OCI-LY7 (cell line): ENCODE data around the gene FAM81A. TPM values are rescaled to one million over a fixed set of nuclear protein-coding genes. Genes with fewer than 3 reads are reported as not detected.

ENCODE experiments used
- BruUV-seq: library from RNA; stranded (reverse); fragments of 400-500 nt; replicated peaks from 2 replicates; lab custom pipeline; 2021; lab: Mats Ljungman, UMichigan
- CTCF ChIA-PET: fragments of 300-600 bp; sonication (Branson Sonifier 250); formaldehyde crosslinking; loops from one replicate; lab custom pipeline; 2022; ENCODE audit warnings: antibody characterized with exemption; ENCODE audit not compliant: unreplicated experiment; lab: Charles Lee
- POLR2A ChIA-PET: fragments of 300-600 bp; sonication (Branson Sonifier 250); formaldehyde crosslinking; loops from one replicate; lab custom pipeline; 2022; ENCODE audit warnings: antibody characterized with exemption; lab: Charles Lee
- DNase-seq: peaks from one replicate; pipeline ENCODE4 v3.0.0-alpha.2; 2015; ENCODE audit warnings: low spot score
- H2AFZ ChIP-seq: fragments of 200-600 bp; sonication (generic), shearing (Covaris generic); 2 replicates; pipeline ENCODE4 v1.6.1; 2014; ENCODE audit warnings: mild to moderate bottlenecking, antibody characterized with exemption, low read length, moderate library complexity
- H3K27ac ChIP-seq: fragments of 200-600 bp; sonication (generic); 2 replicates; pipeline ENCODE4 v1.5.1; 2014; ENCODE audit warnings: mixed run types, low read depth, mild to moderate bottlenecking, moderate library complexity, low read length, inconsistent platforms; ENCODE audit not compliant: poor library complexity, severe bottlenecking
- H3K36me3 ChIP-seq: fragments of 200-600 bp; sonication (generic); 2 replicates; pipeline ENCODE4 v1.6.1; 2014; ENCODE audit warnings: mild to moderate bottlenecking, antibody characterized with exemption, low read length, moderate library complexity, mixed read lengths; ENCODE audit not compliant: insufficient read depth
- H3K4me1 ChIP-seq: fragments of 200-600 bp; sonication (generic); 2 replicates; pipeline ENCODE4 v1.5.1; 2014; ENCODE audit warnings: mild to moderate bottlenecking, low read length; ENCODE audit not compliant: insufficient read depth, poor library complexity, severe bottlenecking
- H3K4me2 ChIP-seq: fragments of 200-600 bp; sonication (generic); 2 replicates; pipeline ENCODE4 v1.6.1; 2014; ENCODE audit warnings: mild to moderate bottlenecking, low read length
- H3K4me3 ChIP-seq: fragments of 200-600 bp; sonication (generic); 2 replicates; pipeline ENCODE4 v1.5.1; 2014; ENCODE audit warnings: mild to moderate bottlenecking, low read depth, low read length; ENCODE audit not compliant: poor library complexity, severe bottlenecking
- H3K79me2 ChIP-seq: fragments of 200-600 bp; sonication (generic); 2 replicates; pipeline ENCODE4 v1.6.1; 2016; ENCODE audit warnings: low read depth, mild to moderate bottlenecking, low read length, moderate library complexity, mixed read lengths; ENCODE audit not compliant: insufficient read depth
- H3K9me2 ChIP-seq: fragments of 200-600 bp; sonication (generic); 2 replicates; pipeline ENCODE4 v1.6.1; 2016; ENCODE audit warnings: mild to moderate bottlenecking, low read length, mixed read lengths; ENCODE audit not compliant: insufficient read depth
- H3K9me3 ChIP-seq: fragments of 200-600 bp; sonication (generic); 2 replicates; pipeline ENCODE4 v1.6.1; 2014; ENCODE audit warnings: mild to moderate bottlenecking, mixed run types, low read length, mixed read lengths
- H4K20me1 ChIP-seq: fragments of 200-600 bp; sonication (generic); 2 replicates; pipeline ENCODE4 v1.6.1; 2014; ENCODE audit warnings: mild to moderate bottlenecking, antibody characterized with exemption, low read length, moderate library complexity, mixed read lengths; ENCODE audit not compliant: insufficient read depth
- EZH2phosphoT487 ChIP-seq: fragments of 200-600 bp; sonication (generic); IDR thresholded peaks from 2 replicates; pipeline ENCODE4 v1.6.1; 2018; ENCODE audit warnings: low read depth, borderline replicate concordance, mild to moderate bottlenecking, mixed run types, antibody characterized with exemption, low read length, moderate library complexity, mixed read lengths
- intact Hi-C: fragments of 100-400 bp; cut with micrococcal nuclease; formaldehyde crosslinking; loops from one replicate; pipeline ENCODE4 v1.10.0; 2022; ENCODE audit not compliant: unreplicated experiment
- total RNA-seq, 2 experiments: library from RNA; depleted of rRNA in 1 of 2; stranded (reverse); fragments of >200 nt in 1 of 2; shearing (Covaris generic) in 1 of 2; gene quantifications; 2 replicates each; pipeline ENCODE4 v1.2.3, GENCODE V29; 2014 to 2022
- TF ChIP-seq, protein P1 (sequence below): fragments of 200-600 bp; sonication (generic); conservative IDR thresholded peaks from 2 replicates; pipeline ENCODE4 v1.5.1; 2014; ENCODE audit warnings: mild to moderate bottlenecking, antibody characterized with exemption, low read length, moderate library complexity, mixed read lengths

The FAM81A gene
- total RNA-seq, 2 experiments from 2014 or later: 11.6 to 37.4 TPM

DNA sequence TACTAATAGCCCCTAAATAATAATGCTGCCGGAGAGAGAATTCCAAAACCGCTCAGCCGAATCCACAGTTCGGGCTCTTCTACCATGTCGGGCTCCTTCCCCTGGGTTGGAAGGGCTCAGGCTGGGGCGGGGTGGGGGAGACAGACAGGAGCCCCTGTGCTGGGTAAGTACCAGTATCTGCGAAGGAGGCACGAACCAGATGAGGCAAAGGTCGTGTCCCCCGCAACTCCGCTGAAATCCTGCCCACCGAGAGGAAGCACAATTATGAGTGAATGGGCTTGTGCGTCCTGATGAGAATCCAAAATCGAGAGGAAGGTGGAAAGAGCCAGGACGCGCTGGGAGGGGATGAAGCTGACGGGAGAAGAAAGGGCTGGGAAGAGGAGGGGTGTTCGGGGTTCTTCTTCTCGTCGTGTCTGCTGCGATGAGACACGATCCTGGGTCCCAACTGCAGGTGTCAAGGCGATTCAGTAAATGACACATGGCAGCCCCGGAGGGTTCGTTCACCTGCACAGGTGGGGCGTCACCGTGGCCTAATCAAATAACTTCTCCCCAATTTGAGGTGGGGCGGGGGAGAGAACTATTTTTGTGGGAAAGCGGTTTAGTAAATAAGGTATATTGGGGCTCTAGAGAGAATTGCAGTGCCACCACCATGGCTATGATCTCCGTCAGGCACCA lies 707 bp upstream of the FAM81A start:
- no peak overlapping the region for H3K27ac ChIP-seq
- peaks cover 36% of the 10 kb centered on the region for H3K4me1 ChIP-seq
- BruUV-seq: no TSS peak

DNA sequence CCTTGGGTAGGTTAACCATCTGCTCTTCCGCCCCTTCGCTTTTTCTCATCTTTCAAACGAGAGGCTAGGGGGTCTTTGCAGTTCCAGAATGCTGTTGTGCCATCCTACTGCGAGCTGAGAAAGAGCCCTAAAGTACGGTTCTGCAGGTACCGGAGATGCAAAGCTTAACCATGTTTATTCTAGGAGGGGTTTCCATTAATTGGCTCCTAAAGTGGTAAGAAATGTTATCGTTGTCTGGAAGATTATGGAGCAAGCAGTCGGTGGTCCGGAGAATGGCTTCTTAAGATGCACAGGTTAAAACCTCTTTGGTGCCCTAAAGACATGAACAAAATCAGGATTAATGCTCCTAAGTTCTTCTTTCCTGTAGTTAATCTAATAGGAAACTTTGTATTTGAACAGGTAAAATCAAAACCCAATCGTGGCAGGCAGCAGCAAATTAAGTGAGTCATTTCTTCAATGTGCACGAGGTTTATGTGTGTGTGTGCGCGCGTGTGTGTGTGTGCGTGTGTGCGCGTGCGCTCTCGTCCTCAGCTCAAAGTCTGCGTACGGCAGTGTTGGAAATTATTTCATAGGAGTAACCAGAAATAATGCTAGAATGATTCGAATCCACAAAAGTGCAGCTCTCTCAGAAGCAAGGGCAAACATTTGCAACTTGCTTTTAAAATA lies 772 bp downstream of the FAM81A start:
- intact Hi-C loops: no loop called here
- H3K4me2 ChIP-seq: peak overlapping the region; percentile 94
- peaks cover 5% of the 10 kb centered on the region for H3K36me3 ChIP-seq
- 0 out of 2 replicates have a peak, but pooled peaks cover 4% of the 10 kb centered on the region for H3K79me2 ChIP-seq
- TF ChIP-seq, protein P1, sequence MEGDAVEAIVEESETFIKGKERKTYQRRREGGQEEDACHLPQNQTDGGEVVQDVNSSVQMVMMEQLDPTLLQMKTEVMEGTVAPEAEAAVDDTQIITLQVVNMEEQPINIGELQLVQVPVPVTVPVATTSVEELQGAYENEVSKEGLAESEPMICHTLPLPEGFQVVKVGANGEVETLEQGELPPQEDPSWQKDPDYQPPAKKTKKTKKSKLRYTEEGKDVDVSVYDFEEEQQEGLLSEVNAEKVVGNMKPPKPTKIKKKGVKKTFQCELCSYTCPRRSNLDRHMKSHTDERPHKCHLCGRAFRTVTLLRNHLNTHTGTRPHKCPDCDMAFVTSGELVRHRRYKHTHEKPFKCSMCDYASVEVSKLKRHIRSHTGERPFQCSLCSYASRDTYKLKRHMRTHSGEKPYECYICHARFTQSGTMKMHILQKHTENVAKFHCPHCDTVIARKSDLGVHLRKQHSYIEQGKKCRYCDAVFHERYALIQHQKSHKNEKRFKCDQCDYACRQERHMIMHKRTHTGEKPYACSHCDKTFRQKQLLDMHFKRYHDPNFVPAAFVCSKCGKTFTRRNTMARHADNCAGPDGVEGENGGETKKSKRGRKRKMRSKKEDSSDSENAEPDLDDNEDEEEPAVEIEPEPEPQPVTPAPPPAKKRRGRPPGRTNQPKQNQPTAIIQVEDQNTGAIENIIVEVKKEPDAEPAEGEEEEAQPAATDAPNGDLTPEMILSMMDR: no peak
- TF ChIP-seq EZH2phosphoT487: no peak
- H3K9me3 ChIP-seq: no peaks in the 10 kb centered on the region
- peak; percentile 19 for DNase-seq
- H3K9me2 ChIP-seq: no peaks in the 10 kb centered on the region
- BruUV-seq: no TSS peak
- H3K4me3 ChIP-seq: peak overlapping the region; percentile 76
- no peaks in the 10 kb centered on the region for H4K20me1 ChIP-seq
- CTCF ChIA-PET: interaction anchor here (0.9 kb wide), 1 partner anchor 28 kb away, joined by 3 read pairs; no protein-coding TSS in a partner anchor
- peak overlapping the region; percentile 86 for H2AFZ ChIP-seq
- peaks cover 48% of the 10 kb centered on the region for H3K4me1 ChIP-seq
- POLR2A ChIA-PET: interaction anchor here (0.6 to 1.4 kb wide), 7 partner anchors 26 to 215 kb away, joined by 3 to 5 read pairs (median 3); no protein-coding TSS in a partner anchor
- no peak overlapping the region for H3K27ac ChIP-seq

More for the DNA sequence above, 707 bp upstream of the FAM81A start:
- CTCF ChIA-PET: no interaction called here
- H3K4me2 ChIP-seq: peak overlapping the region; percentile 95
- intact Hi-C loops: no loop called here
- no peaks in the 10 kb centered on the region for H3K9me3 ChIP-seq
- no peaks in the 10 kb centered on the region for H4K20me1 ChIP-seq
- peaks cover 5% of the 10 kb centered on the region for H3K36me3 ChIP-seq
- 0 out of 2 replicates have a peak, but pooled peaks cover 4% of the 10 kb centered on the region for H3K79me2 ChIP-seq
- POLR2A ChIA-PET: no interaction called here
- peak overlapping the region; percentile 73 for H3K4me3 ChIP-seq
- H3K9me2 ChIP-seq: no peaks in the 10 kb centered on the region
- TF ChIP-seq, protein P1: no peak
- no peak for TF ChIP-seq EZH2phosphoT487
- no peak for DNase-seq
- peak overlapping the region; percentile 76 for H2AFZ ChIP-seq
